ENCODE measurements around the gene PALS1.

DNA sequence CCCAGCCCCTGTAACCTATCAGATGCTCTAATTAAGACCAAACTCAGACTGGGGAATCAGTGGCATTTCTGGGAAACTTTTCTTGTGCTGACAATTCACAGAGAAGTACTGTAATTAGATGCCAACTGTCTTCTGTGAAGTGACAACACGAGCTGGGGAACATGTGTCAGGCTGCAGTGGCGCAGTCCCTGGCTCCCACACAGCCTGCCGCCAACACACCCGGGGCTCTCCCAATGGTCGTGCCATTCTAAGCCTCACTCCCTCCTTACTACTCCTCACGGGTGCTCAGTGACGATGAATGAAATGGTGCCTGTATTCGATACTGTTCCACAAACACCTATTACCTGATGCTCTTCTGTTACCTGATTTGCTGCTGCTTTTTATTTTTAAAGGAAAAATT is 33.4 kb upstream of the PALS1 start:
- TF ChIP-seq, protein P1, sequence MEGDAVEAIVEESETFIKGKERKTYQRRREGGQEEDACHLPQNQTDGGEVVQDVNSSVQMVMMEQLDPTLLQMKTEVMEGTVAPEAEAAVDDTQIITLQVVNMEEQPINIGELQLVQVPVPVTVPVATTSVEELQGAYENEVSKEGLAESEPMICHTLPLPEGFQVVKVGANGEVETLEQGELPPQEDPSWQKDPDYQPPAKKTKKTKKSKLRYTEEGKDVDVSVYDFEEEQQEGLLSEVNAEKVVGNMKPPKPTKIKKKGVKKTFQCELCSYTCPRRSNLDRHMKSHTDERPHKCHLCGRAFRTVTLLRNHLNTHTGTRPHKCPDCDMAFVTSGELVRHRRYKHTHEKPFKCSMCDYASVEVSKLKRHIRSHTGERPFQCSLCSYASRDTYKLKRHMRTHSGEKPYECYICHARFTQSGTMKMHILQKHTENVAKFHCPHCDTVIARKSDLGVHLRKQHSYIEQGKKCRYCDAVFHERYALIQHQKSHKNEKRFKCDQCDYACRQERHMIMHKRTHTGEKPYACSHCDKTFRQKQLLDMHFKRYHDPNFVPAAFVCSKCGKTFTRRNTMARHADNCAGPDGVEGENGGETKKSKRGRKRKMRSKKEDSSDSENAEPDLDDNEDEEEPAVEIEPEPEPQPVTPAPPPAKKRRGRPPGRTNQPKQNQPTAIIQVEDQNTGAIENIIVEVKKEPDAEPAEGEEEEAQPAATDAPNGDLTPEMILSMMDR (conservative IDR thresholded peaks at IDR 0.05 in 1 of 2, IDR thresholded peaks at IDR 0.05 in 1 of 2; ENCODE audit: extremely low read depth in 1 of 2, insufficient read depth in 1 of 2, low read depth in 1 of 2, low read length in 2 of 2), result no peak
- TF ChIP-seq EZH2 (IDR thresholded peaks at IDR 0.05; ENCODE audit: borderline replicate concordance, low read length), result no peak
